ENCODE data around the gene GPR108.

GRCh38 chr19:6750062-6750461 is 12.7 kb upstream of the GPR108 start:
- TF ChIP-seq CTCF (IDR thresholded peaks at IDR 0.05 in 4 of 5, conservative IDR thresholded peaks at IDR 0.05 in 1 of 5) = no peak
- TF ChIP-seq POLR2A (IDR thresholded peaks at IDR 0.05) = no peak

All from gastrocnemius medialis (tissue), 4 donors.